HG03521 (cell line): ENCODE results near the gene ALDH1L1.
"Not testable (repeated sequence)": the region's sequence is repeated elsewhere in the genome, so short reads cannot be mapped to it uniquely, and the experiment has no call there.

ENCODE experiments used
- ATAC-seq: cut with Tn5 transposase; IDR thresholded peaks from one replicate; pipeline ENCODE4 v1.9.1; 2021; ENCODE audit warnings: mild to moderate bottlenecking, moderate library complexity; ENCODE audit not compliant: unreplicated experiment

ALDH1L1 gene

DNA sequence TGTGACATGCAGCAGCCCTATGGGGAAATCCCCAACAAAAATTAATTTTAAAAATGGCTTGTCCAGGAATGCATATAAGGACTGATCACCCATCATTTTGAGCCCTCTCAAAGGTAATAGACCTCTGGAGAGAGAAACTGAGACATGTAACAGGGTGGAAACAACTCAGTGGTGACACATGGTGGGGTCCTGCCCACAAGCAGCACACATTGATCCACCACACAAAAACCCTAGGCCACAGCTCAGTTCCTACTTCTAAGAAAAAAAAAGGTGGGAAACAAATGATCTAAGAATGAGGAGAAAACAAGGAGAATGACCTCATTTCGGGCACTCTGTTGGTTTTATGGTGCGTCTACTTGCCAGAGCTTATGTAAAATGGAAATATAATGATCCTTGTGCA is 94.5 kb downstream of the ALDH1L1 start:
- ATAC-seq = no peak

DNA sequence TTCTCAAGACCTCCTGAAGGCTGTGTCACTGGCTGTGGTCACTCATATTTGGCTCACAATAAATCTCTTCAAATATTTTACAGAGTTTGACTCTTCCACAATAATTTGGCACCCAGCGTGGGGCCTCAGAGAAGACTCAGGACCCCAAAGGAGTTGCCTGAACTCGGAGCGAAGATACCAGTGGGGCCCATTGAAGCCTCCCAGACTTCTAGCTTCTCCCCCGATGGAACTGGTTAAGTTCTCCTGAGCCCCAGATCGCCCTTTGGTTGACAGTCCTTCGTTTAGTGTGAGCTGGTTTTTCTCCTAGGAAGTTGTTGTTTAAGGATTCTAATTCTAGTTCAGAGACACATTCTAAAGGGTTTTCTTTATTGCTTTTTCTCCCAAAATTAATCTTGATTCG is 95.1 kb downstream of the ALDH1L1 start:
- no peak for ATAC-seq

DNA sequence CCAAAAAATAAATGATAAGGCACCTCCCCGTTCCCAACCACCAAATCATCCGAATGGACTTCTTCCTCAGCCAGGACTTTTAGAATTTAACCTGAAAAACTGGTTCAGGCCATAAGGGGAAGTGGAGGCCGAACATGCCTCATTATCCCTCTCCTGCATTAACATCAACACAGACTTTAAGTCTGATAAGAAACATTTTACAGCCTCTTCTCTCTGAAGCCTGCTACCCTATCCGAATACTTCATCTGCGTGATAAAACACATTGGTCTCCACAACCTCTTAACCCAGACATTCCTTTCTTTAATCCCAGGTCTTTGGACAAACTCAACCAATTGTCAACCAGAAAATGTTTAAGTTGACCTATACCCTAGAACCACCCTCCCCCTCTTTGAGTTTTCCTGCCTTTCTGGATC is 95.6 kb downstream of the ALDH1L1 start:
- ATAC-seq = no peak

DNA sequence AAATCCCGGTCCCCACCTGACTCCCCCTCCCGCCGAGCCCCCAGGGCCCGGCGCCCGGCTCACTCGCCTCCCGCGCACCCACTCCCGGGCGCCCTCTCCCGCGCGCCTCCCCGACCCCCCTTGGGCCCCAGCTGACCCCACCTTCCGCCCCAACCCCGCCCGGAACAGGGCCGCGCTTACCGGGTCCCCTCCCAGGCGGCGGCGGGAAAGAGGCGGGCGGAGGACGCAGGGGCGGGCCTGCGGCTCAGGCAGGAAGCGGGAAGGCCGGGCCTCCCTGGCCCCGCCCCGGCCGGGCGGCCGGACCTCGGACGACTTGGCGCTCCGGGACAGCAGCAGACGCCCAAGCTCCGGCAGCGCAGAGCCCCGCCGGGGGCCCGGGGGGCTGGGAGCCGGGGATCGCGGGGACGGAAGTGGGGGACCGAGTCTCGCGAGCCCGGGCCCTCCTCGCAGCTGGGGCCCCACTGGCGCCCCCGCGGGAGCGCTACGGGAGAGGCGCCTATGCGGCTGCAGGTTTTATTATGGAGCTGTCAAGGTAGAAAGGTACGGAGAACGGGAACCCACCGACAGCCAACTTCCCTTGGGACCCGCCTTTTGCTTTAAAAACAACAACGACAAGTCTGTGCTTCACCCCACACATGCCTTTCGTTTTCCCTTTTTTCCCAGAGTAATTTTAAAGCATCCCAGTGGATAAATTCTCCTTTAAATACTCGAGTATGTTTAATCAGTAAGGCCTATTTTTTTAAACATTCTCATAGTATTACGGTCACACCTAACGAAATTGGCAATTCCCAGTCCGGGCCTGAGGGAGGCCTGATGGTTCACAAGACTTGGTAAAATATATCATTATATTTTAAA is 96.2 kb downstream of the ALDH1L1 start, which contains the start of gene SLC41A3:
Gene SLC41A3 (minus strand): TSS at position 212 of the 855 bp plus-strand sequence. CDS start 15,905 bp downstream, outside the sequence.
- ATAC-seq = peak; percentile 94

DNA sequence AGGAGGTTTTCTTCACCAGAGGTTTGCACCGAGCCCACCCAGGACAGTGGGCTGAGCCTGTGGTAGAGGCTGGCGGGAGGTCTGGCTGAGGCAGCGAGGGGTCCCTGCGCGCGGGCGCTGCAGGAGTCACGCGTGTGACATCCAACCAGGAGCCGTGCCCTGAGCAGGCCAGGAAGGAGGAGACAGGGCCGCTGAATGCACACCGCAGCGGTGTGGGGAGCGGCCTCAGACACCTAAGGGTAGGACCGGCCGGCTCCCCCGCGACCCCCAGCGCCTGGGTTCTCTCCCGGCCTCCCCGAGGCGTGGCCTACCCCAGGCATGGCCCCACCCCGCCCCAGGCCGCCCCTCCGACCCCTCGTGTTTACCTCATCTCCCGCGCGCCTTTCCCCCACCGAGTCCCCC is 96.9 kb downstream of the ALDH1L1 start:
- ATAC-seq = peak; percentile 35

DNA sequence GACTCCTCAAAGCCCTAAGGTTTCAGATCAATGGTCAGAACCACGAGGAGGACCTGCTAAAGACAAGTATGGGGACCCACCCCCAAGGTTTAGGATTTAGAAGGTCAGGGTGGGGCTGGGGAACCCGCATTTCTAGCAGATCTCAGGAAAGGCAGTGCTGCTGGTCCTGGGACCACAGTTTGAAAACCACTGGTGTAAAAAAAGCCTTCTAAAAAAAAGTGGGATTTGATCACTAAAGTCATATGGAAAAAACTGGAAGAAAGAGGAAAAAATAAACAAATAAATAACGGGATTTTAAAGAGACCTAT is 97.3 kb downstream of the ALDH1L1 start:
- ATAC-seq = no peak

DNA sequence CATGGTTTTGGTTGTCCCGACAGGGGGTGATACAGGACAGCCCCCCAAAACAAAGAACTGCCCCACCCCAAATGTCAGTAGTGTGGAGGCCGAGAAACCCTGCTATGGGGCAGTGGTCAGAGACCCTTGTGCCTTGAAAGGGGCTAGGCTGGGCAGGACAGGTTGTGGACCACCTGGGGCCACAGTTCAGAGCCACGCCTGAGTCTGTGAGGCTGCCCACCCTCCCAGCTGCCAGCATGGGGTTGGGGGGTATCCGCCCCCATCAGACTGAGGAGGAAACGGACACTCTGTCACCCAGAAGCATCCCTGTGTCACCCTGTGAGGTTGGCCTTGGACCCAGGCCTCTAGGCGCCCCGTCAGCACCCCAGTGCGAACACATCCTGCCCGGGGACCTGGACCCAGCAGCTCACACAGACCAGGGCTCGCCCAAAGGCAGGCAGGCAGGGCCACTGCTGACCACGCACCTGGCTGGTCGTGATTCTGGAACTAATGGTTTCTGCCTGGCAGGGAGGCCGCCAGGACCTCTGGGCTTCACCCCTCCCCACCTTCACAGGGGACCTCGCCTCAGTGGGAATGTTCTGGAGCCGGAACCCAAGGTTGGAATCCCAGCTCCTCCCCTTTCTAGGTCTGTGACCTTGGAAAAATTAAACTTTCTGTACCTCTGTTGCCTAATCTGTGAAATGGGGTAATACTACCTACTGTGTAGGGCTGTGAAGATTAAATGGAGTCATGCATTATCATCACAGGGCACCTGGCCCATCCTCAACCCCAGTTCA is 97.8 kb downstream of the ALDH1L1 start:
- no peak for ATAC-seq

DNA sequence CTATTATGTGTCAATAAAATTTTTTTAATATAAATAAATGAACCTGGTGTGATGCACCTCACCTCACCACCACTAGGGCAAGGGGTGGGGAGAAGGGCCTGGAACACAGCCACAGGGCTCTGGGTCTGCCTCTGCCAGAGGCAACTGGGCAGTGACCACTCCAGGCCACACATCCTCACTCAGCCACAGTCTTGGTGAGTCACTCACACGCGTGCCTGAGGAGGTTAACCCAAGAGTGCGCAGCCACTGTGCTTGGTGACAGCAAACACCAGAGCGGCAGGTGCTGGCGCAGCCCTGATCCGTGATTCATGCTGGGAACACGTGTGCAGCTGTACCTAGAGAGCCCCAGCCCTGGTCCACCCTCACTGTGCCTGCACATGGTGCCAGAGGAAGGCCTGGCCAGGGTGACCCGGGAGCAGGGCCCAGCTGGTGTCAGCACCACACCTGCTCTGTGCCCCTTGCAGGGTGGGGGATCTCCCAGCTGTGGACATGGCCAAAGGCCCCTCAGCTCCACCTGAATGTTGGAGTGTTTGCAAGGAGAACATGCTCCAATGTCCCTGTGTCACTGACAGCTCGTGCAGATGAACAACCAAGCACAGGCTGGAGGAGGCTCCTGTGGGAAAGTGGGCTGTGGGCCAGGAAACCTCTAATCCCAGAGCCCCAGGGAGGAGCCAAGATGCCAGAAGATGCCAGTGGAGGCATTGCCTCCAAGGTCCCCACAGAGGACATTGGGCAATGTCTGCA is 98.6 kb downstream of the ALDH1L1 start:
- no peak for ATAC-seq

DNA sequence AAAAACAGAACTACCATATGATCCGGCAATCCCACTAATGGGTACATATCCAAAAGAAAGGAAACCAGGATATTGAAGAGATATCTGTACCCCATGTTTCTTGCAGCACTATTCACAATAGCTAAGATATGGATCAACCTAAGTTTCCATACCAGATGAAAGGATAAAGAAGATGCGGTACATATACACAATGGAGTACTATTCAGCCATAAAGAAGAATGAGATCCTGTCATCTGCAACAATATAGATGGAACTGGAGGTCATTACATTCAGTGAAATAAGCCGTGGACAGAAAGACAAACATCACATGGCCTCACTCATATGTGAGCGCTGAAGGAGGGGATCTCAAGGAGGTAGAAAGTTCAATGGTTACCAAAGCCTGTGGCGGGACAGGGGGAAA is 99.4 kb downstream of the ALDH1L1 start:
- no peak for ATAC-seq

DNA sequence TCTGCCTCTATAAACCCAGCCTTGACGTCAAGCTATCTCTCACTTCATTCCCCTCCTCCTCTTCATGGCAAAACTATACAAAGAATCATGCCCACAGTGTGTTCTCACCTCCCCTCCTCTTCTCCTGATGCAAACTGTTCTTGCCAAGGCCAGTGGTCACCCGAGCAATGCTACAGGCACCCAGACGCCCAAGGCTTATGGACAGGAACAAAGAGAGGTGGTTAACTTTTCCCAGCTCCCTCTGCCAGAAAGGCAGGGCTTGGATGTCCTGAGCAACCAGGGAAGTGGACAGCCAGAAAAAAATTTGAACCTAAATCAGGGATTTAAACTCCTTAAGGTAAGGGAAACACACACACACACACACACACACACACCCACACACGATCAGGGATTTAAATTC is 101.5 kb downstream of the ALDH1L1 start:
- no peak for ATAC-seq

DNA sequence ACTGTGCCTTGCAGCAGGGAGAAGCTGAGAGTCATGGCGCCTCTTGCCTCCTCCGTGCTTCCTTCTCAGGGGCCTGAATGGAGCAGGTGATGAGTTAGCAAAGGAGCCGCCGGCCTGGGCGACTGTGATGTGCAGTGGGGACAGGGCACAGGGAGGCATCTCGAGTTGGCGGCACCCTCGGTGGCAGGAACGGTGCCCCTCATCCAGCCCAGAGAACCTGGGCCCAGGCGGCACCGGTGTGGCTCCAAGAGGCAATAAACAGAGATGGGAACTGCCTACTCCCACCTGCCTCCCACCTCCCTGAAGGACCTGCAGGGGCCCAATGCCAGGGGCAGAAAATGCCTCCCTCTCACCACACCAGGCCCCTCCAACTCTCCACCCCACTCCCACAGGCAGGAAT is 102.6 kb downstream of the ALDH1L1 start:
- ATAC-seq = no peak

DNA sequence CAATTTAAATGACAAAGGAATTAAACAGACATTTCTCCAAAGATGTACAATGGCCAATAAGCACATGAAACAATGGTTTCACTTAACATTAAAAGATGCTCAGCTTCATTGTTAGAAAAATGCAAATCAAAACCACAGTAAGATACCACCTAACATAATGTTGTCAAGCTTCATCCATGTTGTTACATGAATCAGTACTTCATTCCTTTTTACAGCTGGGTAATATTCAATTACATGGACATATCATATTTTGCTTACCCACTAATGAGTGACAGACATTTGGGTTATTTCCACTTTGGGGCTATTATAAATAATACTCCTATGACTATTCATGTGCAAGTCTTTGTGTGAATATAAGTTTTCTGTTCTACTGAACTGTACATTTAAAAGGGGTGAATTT is 104.2 kb downstream of the ALDH1L1 start:
- ATAC-seq = no peak

DNA sequence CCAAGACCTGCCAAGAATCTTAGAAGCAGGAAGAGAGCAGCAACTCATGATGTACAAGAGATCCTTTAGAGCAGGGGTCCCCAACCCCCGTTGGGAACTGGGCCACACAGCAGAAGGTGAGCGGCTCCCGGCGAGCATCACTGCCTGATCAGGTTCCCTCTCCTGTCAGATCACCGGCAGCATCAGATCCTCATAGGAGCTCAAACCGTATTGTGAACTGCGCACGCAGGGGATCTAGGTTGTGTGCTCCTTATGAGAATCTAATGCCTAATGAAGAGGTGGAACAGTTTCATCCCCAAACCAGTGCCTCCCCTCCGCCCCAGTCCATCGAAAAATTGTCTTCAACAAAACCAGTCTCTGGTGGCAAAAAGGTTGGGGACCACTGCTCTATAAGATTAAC is 110.2 kb downstream of the ALDH1L1 start:
- ATAC-seq = no peak

DNA sequence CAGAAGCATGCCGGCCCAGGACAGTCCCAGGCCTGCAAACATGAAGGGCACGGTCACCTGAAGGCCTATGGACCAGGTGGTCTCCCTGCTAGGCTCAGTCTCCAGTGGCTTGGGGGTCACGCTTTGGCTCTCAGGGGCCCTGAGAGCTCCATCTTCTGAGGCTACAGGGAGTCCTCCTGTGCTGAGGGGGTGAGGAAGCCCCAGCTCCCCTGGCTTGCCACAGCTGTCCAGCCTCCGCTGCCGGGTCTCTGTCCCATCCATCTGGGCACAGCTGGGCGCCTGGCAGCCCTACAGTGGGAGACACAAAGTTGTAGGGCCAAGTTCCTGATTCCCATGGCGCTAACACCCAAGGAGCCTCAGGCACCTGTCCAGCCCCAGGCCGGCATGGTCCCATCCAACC is 112.4 kb downstream of the ALDH1L1 start:
- ATAC-seq = no peak

DNA sequence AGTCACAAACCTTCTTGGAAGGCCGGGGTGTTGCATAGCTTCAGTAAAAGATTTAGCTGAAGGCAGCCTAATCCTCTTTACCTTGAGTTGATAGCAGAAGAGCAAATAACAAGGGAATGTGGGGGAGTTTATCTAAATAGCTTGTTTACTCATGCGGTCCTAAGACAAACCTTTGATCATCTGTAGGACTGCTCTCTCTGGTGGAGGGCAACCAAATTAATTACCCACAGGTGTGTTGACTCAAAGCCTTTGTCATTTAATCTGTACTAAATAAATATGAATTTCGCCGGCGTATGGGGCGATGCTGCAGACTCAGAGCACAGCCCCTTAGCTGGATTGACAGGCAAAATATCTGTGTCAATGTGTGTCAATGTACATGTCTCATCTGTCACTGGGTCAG is 113.7 kb downstream of the ALDH1L1 start:
- ATAC-seq = not testable (repeated sequence)

DNA sequence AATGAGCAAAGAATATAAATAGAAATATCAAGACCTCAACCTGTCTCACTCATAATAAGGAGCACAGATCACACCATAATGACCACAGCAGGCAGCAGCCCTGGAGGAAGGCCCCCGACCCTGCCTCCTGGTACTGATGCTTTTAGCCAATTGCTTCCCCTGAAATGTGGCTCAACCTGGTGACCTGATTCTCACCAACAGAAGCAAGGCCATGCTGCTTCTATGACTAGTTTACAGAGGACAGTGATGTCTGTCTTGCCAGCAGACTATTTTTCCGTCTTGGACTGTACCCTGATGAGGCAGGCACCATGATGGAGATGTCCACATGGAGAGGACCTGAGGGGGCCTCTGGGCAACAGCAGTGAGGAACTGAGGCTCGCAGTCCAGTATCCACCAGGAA is 114.5 kb downstream of the ALDH1L1 start:
- no peak for ATAC-seq

DNA sequence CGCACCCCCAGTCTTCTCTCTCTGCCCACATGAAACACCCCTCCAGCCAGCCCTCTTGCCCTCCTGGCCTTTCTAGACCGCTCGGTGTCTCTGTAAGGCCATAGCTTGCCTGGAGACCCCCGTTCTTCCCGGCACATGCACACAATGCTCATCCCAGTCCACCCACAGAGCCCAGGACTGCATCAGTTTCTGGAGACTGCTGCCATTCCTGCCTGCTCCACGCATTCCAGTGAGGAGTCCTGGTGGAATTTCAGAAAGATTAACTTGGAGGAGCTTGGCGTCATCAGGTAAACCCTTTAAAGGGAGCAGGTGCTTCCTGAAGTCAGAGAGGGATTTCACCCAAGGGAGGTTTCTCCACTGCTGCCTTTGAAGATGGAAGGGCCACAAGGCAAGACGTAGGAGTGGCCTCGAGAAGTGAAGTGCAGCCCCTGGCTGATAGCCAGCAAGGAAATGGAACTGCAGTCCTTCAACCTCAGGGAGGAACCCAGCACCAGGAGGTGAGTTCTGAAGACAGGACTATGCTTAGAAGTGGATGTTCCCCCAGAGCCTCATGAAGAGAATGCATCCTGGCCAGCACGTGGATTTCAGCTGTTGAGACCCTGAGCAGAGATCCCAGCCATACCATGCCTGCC is 115.6 kb downstream of the ALDH1L1 start:
- ATAC-seq = no peak

DNA sequence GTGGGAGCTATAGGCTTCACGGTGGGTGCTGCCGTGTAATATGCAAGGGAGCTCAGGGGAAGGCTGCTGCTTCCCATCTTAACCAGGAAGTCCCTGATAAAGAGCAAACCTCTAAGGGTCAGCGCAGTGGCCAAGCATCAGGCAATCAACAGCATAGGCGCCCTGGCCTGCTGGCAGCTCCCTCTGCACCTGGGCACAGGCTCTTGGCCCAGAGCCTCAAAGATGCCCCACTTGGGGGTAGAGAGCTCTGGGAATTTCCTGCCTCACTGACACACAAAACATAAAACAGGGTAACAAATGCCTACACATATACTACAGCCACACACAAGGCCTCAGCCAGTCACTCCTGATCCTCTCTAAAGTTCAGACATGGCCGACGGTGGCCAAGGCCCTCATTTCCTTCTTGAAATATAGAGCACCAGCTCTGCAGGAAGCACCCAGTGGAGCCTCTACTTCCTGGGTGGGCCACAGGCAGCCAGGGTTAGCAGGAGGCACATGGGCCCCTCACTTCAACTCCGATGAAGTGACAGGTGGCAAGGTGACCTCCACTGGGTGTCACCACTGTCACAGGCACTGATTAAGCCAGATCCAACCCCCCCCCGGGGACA is 116.9 kb downstream of the ALDH1L1 start:
- no peak for ATAC-seq

DNA sequence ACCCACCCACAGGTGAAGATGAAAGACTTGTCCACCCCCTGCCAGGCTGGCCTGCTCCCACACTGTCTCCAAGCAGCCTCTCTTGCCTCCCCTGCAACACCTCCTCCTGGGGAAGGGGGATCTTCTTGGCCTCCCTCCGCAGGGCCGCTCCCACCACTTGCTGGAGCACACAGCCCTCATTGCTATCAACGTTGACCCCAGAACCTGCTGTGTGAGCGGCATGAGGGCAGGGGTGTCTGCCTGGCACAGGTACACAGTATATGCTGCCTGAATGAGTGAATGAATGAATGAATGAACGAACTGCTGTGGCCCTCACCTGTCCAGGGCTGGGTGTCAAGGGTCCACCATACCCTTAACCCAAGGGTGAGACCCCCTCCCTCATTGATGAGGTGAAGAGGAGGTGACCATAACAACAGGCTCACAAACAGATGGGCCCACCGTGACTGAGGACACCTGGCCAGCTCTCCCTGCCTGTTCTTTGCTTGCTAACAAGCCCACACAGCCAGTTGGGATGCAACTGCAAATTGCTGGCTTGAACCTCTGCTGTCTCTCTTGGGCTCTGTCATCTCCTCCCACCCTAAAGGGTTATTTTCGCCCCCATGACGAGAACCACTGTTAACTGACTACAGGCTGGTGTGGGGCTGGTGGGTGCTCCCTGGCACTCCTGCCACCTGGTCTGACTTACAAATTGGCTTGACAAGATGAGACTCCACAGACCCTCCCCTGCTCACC is 118.9 kb downstream of the ALDH1L1 start:
- ATAC-seq = no peak

DNA sequence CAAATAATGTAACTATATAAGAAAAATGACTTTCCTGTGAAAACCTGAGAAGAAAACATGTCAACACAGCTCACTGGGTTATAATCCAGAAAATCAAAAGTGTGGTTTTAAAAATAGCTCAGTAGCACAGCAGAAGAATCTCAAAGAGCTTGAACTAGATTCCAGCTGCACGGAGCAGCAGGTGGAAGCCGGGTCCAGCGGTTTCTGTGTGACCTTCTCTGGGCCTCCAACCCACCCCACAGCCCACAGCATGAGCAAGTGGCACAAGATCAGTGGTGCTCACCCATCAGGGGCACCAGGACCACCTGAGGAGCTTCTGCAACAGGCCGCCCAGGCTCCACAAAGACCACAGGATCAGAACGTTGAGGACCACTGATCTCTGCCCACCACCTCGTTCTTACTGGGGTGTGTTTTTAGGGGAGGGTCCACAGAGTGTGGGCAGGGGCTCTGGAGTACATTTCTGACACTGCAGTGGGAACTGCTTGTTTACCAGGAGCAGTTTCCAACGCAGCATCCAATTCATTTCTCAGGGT is 119.7 kb downstream of the ALDH1L1 start:
- no peak for ATAC-seq
